ENCODE data around the gene PYCARD.

- TF ChIP-seq CTCF (IDR thresholded peaks at IDR 0.05), result no peak
- no peak for TF ChIP-seq POLR2AphosphoS5 (IDR thresholded peaks at IDR 0.05)
- TF ChIP-seq POLR2A (IDR thresholded peaks at IDR 0.05), result no peak
These were observed 8.7 kb downstream of the PYCARD start for GRCh38 chr16:31193874-31194273.
